OCI-LY7 (cell line): ENCODE results near the gene CERK. TPM values are rescaled to one million over a fixed set of nuclear protein-coding genes. Genes with fewer than 3 reads are reported as not detected.

Source experiments
- BruUV-seq: library from RNA; stranded (reverse); fragments of 400-500 nt; replicated peaks from 2 replicates; lab custom pipeline; 2021; lab: Mats Ljungman, UMichigan
- CTCF ChIA-PET: fragments of 300-600 bp; sonication (Branson Sonifier 250); formaldehyde crosslinking; loops from one replicate; lab custom pipeline; 2022; ENCODE audit warnings: antibody characterized with exemption; ENCODE audit not compliant: unreplicated experiment; lab: Charles Lee
- POLR2A ChIA-PET: fragments of 300-600 bp; sonication (Branson Sonifier 250); formaldehyde crosslinking; loops from one replicate; lab custom pipeline; 2022; ENCODE audit warnings: antibody characterized with exemption; lab: Charles Lee
- DNase-seq: peaks from one replicate; pipeline ENCODE4 v3.0.0-alpha.2; 2015; ENCODE audit warnings: low spot score
- H2AFZ ChIP-seq: fragments of 200-600 bp; sonication (generic), shearing (Covaris generic); 2 replicates; pipeline ENCODE4 v1.6.1; 2014; ENCODE audit warnings: mild to moderate bottlenecking, antibody characterized with exemption, low read length, moderate library complexity
- H3K27ac ChIP-seq: fragments of 200-600 bp; sonication (generic); 2 replicates; pipeline ENCODE4 v1.5.1; 2014; ENCODE audit warnings: mixed run types, low read depth, mild to moderate bottlenecking, moderate library complexity, low read length, inconsistent platforms; ENCODE audit not compliant: poor library complexity, severe bottlenecking
- H3K36me3 ChIP-seq: fragments of 200-600 bp; sonication (generic); 2 replicates; pipeline ENCODE4 v1.6.1; 2014; ENCODE audit warnings: mild to moderate bottlenecking, antibody characterized with exemption, low read length, moderate library complexity, mixed read lengths; ENCODE audit not compliant: insufficient read depth
- H3K4me1 ChIP-seq: fragments of 200-600 bp; sonication (generic); 2 replicates; pipeline ENCODE4 v1.5.1; 2014; ENCODE audit warnings: mild to moderate bottlenecking, low read length; ENCODE audit not compliant: insufficient read depth, poor library complexity, severe bottlenecking
- H3K4me2 ChIP-seq: fragments of 200-600 bp; sonication (generic); 2 replicates; pipeline ENCODE4 v1.6.1; 2014; ENCODE audit warnings: mild to moderate bottlenecking, low read length
- H3K4me3 ChIP-seq: fragments of 200-600 bp; sonication (generic); 2 replicates; pipeline ENCODE4 v1.5.1; 2014; ENCODE audit warnings: mild to moderate bottlenecking, low read depth, low read length; ENCODE audit not compliant: poor library complexity, severe bottlenecking
- H3K79me2 ChIP-seq: fragments of 200-600 bp; sonication (generic); 2 replicates; pipeline ENCODE4 v1.6.1; 2016; ENCODE audit warnings: low read depth, mild to moderate bottlenecking, low read length, moderate library complexity, mixed read lengths; ENCODE audit not compliant: insufficient read depth
- H3K9me2 ChIP-seq: fragments of 200-600 bp; sonication (generic); 2 replicates; pipeline ENCODE4 v1.6.1; 2016; ENCODE audit warnings: mild to moderate bottlenecking, low read length, mixed read lengths; ENCODE audit not compliant: insufficient read depth
- H3K9me3 ChIP-seq: fragments of 200-600 bp; sonication (generic); 2 replicates; pipeline ENCODE4 v1.6.1; 2014; ENCODE audit warnings: mild to moderate bottlenecking, mixed run types, low read length, mixed read lengths
- H4K20me1 ChIP-seq: fragments of 200-600 bp; sonication (generic); 2 replicates; pipeline ENCODE4 v1.6.1; 2014; ENCODE audit warnings: mild to moderate bottlenecking, antibody characterized with exemption, low read length, moderate library complexity, mixed read lengths; ENCODE audit not compliant: insufficient read depth
- CTCF ChIP-seq: fragments of 200-600 bp; sonication (generic); conservative IDR thresholded peaks from 2 replicates; pipeline ENCODE4 v1.5.1; 2014; ENCODE audit warnings: mild to moderate bottlenecking, antibody characterized with exemption, low read length, moderate library complexity, mixed read lengths
- EZH2phosphoT487 ChIP-seq: fragments of 200-600 bp; sonication (generic); IDR thresholded peaks from 2 replicates; pipeline ENCODE4 v1.6.1; 2018; ENCODE audit warnings: low read depth, borderline replicate concordance, mild to moderate bottlenecking, mixed run types, antibody characterized with exemption, low read length, moderate library complexity, mixed read lengths
- intact Hi-C: fragments of 100-400 bp; cut with micrococcal nuclease; formaldehyde crosslinking; loops from one replicate; pipeline ENCODE4 v1.10.0; 2022; ENCODE audit not compliant: unreplicated experiment
- total RNA-seq, 2 experiments: library from RNA; depleted of rRNA in 1 of 2; stranded (reverse); fragments of >200 nt in 1 of 2; shearing (Covaris generic) in 1 of 2; gene quantifications; 2 replicates each; pipeline ENCODE4 v1.2.3, GENCODE V29; 2014 to 2022

The CERK gene
- total RNA-seq, 2 experiments from 2014 or later, result 36.6 to 48.1 TPM

GRCh38 chr22:46640293-46641055, 97.6 kb downstream of the CERK start:
- TF ChIP-seq EZH2phosphoT487, result no peak
- TF ChIP-seq CTCF, result no peak

DNA sequence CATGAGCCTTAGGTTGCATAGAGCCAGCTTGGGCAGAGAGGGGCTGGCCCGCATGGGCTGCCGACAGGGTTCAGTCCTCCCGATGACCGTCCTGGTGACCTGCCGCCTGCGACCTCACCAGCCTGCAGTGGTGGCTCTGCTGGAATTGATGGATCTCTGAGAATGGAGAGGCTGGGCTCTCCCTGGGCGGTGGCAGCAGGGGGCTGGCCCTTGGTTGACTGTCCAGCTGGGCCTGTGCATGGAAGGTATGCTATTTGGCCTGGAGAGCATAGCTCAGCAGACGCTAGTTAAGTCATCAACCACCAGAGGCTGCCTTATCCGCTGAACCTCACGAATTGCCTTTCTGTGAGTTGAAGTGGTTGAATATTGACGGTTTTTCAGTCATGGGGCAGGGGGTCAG, 98.2 kb downstream of the CERK start:
- intact Hi-C loops, result no loop called here

More at GRCh38 chr22:46640293-46641055, 97.6 kb downstream of the CERK start:
- Histone ChIP-seq H2AFZ (no peak overlapping the region), H3K9me2 (no peaks in the 10 kb centered on the region), H3K4me2 (no peak overlapping the region), H3K27ac (no peak overlapping the region), H3K36me3 (peaks cover 8% of the 10 kb centered on the region; the same call in 1 of the 2 replicates), H3K79me2 (no peaks in the 10 kb centered on the region), H3K4me1 (no peaks in the 10 kb centered on the region), H4K20me1 (no peaks in the 10 kb centered on the region), H3K4me3 (no peak overlapping the region), H3K9me3 (no peaks in the 10 kb centered on the region)
- no TSS peak for BruUV-seq
- intact Hi-C loops, result no loop called here
- DNase-seq, result no peak
- CTCF ChIA-PET, result no interaction called here
- POLR2A ChIA-PET, result no interaction called here

More for the DNA sequence above, 98.2 kb downstream of the CERK start:
- no TSS peak for BruUV-seq
- DNase-seq, result no peak
- Histone ChIP-seq H3K9me2 (no peaks in the 10 kb centered on the region), H3K79me2 (no peaks in the 10 kb centered on the region), H3K4me2 (no peak overlapping the region), H3K4me1 (no peaks in the 10 kb centered on the region), H3K9me3 (no peaks in the 10 kb centered on the region), H3K4me3 (no peak overlapping the region), H3K36me3 (peaks cover 8% of the 10 kb centered on the region; the same call in 1 of the 2 replicates), H3K27ac (no peak overlapping the region), H2AFZ (no peak overlapping the region), H4K20me1 (no peaks in the 10 kb centered on the region)
- ChIA-PET CTCF (no interaction called here), POLR2A (no interaction called here)
- TF ChIP-seq EZH2phosphoT487 (no peak), CTCF (no peak)
